AG09309 (cell line): ENCODE results near the gene CADPS2.

Experiments
- DNase-seq: peaks from one replicate; pipeline ENCODE4 v3.0.0-alpha.2; 2010; ENCODE audit warnings: low read depth
- H3K4me3 ChIP-seq: 2 replicates; pipeline ENCODE4 v1.5.1; 2011; ENCODE audit warnings: mild to moderate bottlenecking, low read depth, low read length, moderate library complexity; ENCODE audit not compliant: control insufficient read depth
- CTCF ChIP-seq: IDR thresholded peaks from 2 replicates; pipeline ENCODE4 v1.5.1; 2011; ENCODE audit warnings: mild to moderate bottlenecking, low read depth, low read length, inconsistent platforms; ENCODE audit not compliant: insufficient read depth, control insufficient read depth; ENCODE audit errors: missing control alignments

CADPS2 gene

DNA sequence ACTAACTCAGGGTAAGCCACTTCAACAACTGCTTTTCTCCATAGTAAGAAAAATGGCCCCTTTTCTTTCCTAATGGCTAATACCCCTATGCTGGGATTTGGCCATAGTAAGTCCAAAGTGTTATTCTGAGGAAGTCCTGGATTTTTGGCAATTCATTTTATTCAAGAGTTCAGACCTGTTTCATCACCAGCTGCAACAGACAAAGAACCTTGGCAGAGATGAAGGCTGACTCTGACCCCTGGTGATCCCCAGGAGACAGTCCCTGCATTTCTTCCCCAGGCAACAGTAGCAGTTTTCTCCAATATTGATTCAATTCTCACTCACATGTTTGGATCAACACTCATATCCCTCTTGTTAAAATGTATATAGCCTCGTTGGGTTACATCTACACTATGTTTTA is 332.5 kb downstream of the CADPS2 start:
- no peak for DNase-seq
- no peak overlapping the region for H3K4me3 ChIP-seq
- TF ChIP-seq CTCF, result no peak

- no peak for TF ChIP-seq CTCF
- no peak overlapping the region for H3K4me3 ChIP-seq
- DNase-seq, result no peak
Observed at GRCh38 chr7:122552769-122553168, 333.5 kb downstream of the CADPS2 start.

DNA sequence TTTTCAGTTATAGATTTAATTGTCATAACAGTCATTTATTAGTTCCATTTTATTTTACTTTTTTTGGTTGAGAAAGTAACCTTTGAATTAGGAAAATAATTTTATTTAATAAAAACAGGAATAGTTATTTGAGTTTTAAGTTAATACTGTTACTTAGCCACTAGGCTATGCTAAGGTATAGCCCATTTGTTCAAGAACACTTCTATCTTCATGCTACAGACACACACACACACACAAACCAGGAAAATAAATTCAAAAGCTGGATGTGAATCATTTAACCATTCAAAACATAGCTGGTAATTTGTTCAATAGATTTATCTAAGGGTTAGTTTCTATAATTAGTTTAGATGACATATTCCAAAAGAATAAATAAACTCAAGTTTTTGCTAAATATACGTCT is 335.7 kb downstream of the CADPS2 start:
- no peak for DNase-seq
- TF ChIP-seq CTCF, result no peak
- no peak overlapping the region for H3K4me3 ChIP-seq

GRCh38 chr7:122549578-122549977 is 336.7 kb downstream of the CADPS2 start:
- H3K4me3 ChIP-seq, result no peak overlapping the region
- no peak for TF ChIP-seq CTCF
- no peak for DNase-seq

DNA sequence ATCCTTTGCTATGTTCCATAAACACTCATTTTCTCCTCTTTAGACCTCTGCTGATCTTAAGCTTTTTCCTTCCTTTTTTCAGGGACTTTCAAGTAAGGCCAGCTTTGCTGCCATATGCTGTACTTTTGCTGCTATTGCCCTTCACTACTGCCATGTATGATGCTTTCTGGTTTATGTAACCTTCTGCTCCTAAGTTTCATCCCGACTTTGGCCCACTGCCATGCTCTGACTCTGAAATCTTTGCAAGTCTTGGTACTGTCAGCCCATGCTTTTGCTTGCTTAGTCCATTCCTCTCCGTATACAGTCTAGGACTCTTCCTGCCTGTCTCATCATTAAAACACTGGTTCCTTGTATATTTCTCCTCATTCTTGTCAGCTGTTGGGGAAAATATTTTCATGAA is 339.8 kb downstream of the CADPS2 start:
- TF ChIP-seq CTCF, result no peak
- no peak overlapping the region for H3K4me3 ChIP-seq
- no peak for DNase-seq

DNA sequence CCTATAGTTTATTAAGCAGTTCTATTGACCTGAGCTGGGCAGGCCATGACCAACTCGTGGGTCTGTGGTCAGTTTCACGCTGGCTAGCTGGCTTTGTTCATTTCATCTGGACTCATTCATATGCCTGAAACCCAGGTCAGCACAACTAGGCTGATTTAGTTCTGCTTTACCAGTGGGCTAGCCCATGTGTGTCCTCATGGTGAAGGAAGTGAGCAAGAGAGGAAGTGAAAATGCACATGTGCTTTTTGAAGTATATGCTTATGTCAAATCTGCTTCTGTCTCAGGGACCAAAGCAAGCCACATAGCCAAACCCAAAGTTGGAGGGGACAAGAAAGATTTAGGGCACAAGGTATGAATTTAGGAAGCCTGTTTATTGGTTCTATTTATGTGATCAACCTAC is 341.8 kb downstream of the CADPS2 start:
- no peak for DNase-seq
- no peak for TF ChIP-seq CTCF
- H3K4me3 ChIP-seq, result no peak overlapping the region

- no peak for TF ChIP-seq CTCF
- DNase-seq, result no peak
- no peak overlapping the region for H3K4me3 ChIP-seq
Observed at GRCh38 chr7:122543891-122544290, 342.4 kb downstream of the CADPS2 start.
